Skeletal muscle tissue (tissue), 4 donors: Measurements from ENCODE around the gene FNDC3B. TPM values are rescaled to one million over a fixed set of nuclear protein-coding genes. Genes with fewer than 3 reads are reported as not detected.
"Not testable (repeated sequence)": the region's sequence is repeated elsewhere in the genome, so short reads cannot be mapped to it uniquely, and the experiment has no call there.

Source experiments
- H3K27ac ChIP-seq: one replicate; pipeline ENCODE4 v1.7.0; 2013; ENCODE audit warnings: mild to moderate bottlenecking, low read depth, low read length, inconsistent platforms
- H3K27me3 ChIP-seq, 3 donors: one replicate each; pipeline ENCODE4 v1.7.0; 2013; ENCODE audit warnings: low read length in 3 of 3; ENCODE audit not compliant: control insufficient read depth in 3 of 3, insufficient read depth in 3 of 3
- H3K36me3 ChIP-seq, 3 donors: one replicate each; pipeline ENCODE4 v1.7.0; 2013; ENCODE audit warnings: low read length in 3 of 3; ENCODE audit not compliant: control insufficient read depth in 3 of 3, insufficient read depth in 3 of 3
- H3K4me1 ChIP-seq, 3 donors: one replicate each; pipeline ENCODE4 v1.7.0; 2013; ENCODE audit warnings: low read length in 3 of 3, mild to moderate bottlenecking in 3 of 3; ENCODE audit not compliant: control insufficient read depth in 3 of 3, insufficient read depth in 3 of 3
- H3K4me3 ChIP-seq, 3 donors: one replicate each; pipeline ENCODE4 v1.7.0; 2013; ENCODE audit warnings: low read length in 3 of 3
- H3K9ac ChIP-seq, 3 donors: one replicate each; pipeline ENCODE4 v1.7.0; 2013; ENCODE audit warnings: low read length in 3 of 3, mild to moderate bottlenecking in 3 of 3, moderate library complexity in 2 of 3, low read depth in 1 of 3
- H3K9me3 ChIP-seq, 3 donors: one replicate each; pipeline ENCODE4 v1.7.0; 2013; ENCODE audit warnings: low read length in 3 of 3; ENCODE audit not compliant: control insufficient read depth in 3 of 3
- total RNA-seq: library from RNA; depleted of rRNA; stranded (reverse); fragments of >200 nt; gene quantifications from one replicate; pipeline ENCODE4 v1.2.3, GENCODE V29; 2014
- donor health status: Osteomylitis.

Gene FNDC3B
- total RNA-seq, 1 donor from 2014 or later: 140 TPM

DNA sequence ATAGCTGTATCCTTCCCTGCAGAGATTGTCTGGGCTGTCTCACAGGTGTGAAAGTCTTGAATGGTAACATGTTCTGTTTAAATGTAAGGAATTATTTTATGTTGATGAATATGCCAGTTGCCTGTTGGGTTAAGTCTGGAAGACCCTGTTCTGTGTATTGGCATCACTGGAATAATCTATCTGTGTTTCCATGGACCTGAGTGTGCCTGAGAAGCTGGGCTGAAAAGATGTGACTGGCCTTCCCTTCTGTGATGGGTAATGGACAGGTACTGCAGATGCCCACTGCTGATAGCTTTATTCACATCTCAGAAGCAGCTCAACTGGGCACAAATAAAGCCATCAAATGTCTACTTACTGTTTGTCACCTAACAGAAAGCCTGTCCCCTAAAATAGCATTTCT is 196.3 kb downstream of the FNDC3B start:
- Histone ChIP-seq H3K27me3 (no peaks in the 10 kb centered on the region), H3K27ac (no peak overlapping the region), H3K36me3 (peaks cover 0 to 3% (median 1%) of the 10 kb centered on the region in 3 donors), H3K4me3 (no peak overlapping the region), H3K9me3 (no peaks in the 10 kb centered on the region), H3K9ac (no peak overlapping the region), H3K4me1 (peaks cover 3 to 4% (median 4%) of the 10 kb centered on the region in 3 donors)

DNA sequence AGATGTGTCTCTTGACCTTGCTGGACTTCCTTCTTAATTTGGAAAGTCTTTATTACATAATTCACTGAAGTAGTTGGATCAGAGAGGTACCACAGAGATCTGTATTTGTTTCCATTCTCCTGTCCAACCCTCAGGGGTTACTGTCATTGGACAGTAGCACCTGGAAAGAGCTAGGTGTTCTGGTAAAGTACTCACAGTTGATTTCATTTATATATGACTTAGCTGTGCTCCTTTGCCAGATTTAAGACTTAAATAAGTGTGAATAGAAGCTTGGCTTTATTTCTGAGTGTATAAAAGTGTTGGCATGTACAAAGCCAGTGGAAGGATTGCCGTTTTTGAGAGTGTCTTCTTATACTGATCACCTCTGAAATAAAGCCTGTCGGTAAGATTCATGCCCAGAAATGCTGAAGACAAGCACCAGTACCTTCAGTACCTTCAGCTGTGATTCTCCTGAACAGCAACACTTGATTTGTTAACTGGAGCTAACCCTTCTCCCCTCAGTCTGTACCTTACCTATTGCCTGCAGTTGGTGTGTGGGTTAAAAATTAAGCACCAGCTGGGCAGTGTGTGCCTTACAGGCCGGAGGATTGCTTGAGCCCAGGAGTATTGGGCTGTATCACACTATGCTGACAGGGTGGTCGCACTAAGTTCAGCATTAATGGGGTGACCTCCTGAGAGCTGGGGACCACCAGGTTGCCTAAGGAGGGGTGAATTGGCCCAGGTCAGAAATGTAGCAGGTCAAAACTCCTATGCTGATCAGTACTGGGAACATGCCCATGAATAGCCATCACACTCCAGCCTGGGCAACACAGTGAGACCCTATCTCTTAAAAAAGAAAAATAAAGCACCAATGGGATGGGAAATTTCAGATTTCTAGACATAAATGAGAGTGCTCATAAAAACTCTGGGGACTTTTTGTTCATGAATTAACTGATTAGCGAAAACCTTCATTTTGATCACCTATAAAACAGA is 197.7 kb downstream of the FNDC3B start:
- H3K9me3 ChIP-seq: no peaks in the 10 kb centered on the region
- no peak overlapping the region for H3K9ac ChIP-seq
- peaks cover 0 to 2% (median 0%) of the 10 kb centered on the region in 3 donors for H3K36me3 ChIP-seq
- H3K27me3 ChIP-seq: no peaks in the 10 kb centered on the region
- H3K27ac ChIP-seq: no peak overlapping the region
- no peak overlapping the region for H3K4me3 ChIP-seq
- peaks cover 3 to 4% (median 4%) of the 10 kb centered on the region in 3 donors for H3K4me1 ChIP-seq

DNA sequence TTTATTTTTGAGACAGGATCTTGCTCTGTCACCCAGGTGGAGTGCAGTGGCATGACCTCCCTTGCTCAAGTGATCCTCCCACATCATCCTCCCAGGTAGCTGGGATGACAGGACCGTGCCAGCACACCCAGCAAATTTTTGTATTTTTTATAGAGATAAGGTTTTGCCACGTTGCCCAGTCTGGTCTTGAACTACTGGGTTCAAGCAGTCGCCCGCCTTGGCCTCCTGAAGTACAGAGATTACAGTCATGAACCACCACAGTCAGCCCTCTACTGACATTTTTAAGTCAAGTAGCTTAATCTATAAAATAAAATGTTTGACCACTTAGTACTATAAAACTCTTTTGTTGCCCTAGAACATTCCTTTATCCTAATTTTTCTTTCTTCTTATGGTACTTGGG is 198.8 kb downstream of the FNDC3B start:
- Histone ChIP-seq H3K9ac (no peak overlapping the region), H3K4me3 (no peak overlapping the region), H3K9me3 (no peaks in the 10 kb centered on the region), H3K27me3 (no peaks in the 10 kb centered on the region), H3K4me1 (peaks cover 3 to 4% (median 4%) of the 10 kb centered on the region in 3 donors), H3K27ac (no peak overlapping the region), H3K36me3 (peaks cover 0 to 2% (median 0%) of the 10 kb centered on the region in 3 donors)

DNA sequence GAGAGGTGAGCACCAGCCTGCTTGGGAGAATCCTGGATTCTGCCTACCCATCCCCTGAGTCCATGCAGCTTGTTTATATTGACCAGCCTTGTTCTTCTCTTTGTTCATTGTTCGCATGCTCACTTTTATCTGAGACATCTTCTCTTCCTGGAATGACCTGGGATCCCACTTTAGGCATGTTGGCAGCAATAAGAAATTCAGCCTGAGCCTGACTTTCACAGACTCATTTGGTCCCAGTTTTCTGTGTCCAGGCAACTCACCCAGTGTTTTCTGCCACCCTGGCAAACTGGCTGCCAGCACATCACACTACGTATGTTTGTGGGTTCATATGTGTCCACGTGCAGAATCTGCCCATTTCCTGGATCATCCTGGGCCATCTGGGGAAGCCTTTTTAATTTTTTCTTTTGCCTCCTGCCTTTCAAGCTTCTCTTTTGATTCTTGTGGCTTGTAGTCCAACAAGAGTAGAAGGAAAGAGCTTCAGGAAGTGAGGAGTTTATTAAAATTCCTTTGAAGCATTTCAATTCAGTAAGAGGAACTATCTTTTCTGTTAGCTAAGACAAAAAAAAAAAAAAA is 199.9 kb downstream of the FNDC3B start:
- H3K4me1 ChIP-seq: peaks cover 0 to 4% (median 4%) of the 10 kb centered on the region in 3 donors
- H3K36me3 ChIP-seq: peaks cover 0 to 2% (median 0%) of the 10 kb centered on the region in 3 donors
- H3K9ac ChIP-seq: no peak overlapping the region
- H3K9me3 ChIP-seq: no peaks in the 10 kb centered on the region
- H3K27ac ChIP-seq: no peak overlapping the region
- H3K27me3 ChIP-seq: no peaks in the 10 kb centered on the region
- H3K4me3 ChIP-seq: no peak overlapping the region

DNA sequence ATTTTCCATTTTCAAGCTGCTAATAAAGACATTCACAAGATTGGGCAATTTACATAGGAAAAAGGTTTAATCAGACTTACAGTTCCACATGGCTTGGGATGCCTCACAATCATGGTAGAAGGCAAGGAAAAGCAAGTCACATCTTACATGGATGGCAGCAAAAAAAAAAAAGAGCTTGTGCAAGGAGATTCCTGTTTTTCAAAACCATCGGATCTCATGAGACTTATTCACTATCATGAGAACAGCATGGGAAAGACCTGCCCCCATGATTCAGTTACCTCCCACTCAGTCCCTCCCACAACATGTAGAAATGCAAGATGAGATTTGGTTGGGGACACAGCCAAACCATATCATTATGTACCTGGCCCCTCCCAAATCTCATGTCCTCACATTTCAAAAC is 202.0 kb downstream of the FNDC3B start:
- no peak overlapping the region for H3K27ac ChIP-seq
- H3K4me1 ChIP-seq: peaks cover 4 to 9% (median 5%) of the 10 kb centered on the region in 3 donors
- no peaks in the 10 kb centered on the region for H3K9me3 ChIP-seq
- no peak overlapping the region for H3K4me3 ChIP-seq
- H3K36me3 ChIP-seq: peaks cover 0 to 2% (median 0%) of the 10 kb centered on the region in 3 donors
- H3K9ac ChIP-seq: no peak overlapping the region
- H3K27me3 ChIP-seq: no peaks in the 10 kb centered on the region

DNA sequence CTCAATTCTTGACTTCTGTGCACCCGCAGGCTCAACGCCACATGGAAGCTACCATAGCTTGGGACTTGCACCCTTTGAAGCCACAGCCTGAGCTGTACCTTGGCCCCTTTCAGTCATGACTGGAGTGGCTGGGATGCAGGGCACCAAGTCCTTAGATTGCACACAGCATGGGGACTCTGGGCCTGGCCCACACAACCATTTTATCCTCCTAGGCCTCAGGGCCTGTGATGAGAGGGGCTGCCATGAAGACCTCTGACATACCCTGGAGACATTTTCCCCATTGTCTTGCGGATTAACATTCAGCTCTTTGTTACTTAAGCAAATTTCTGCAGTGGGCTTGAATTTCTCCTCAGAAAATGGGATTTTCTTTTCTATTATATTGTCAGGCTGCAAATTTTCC is 203.1 kb downstream of the FNDC3B start:
- not testable (repeated sequence) for H3K4me3 ChIP-seq, H3K9ac ChIP-seq, H3K9me3 ChIP-seq, H3K36me3 ChIP-seq, H3K27me3 ChIP-seq, H3K4me1 ChIP-seq, H3K27ac ChIP-seq

DNA sequence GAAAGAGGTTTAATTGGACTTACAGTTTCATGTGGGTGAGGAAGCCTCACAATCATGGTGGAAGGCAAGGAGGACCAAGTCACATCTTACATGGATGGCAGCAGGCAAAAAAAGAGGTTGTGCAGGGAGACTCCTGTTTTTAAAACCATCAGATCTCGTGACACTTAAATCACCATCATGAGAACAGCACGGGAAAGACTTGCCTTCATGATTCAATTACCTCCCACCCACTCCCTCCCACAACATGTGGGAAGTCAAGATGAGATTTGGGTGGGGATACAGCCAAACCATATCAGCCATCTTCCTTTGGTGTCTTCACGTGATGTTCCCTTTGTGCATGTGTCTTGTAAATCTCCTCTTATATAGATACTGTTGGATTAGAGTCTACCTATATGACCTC is 204.0 kb downstream of the FNDC3B start:
- H3K27ac ChIP-seq, H3K4me1 ChIP-seq, H3K9me3 ChIP-seq, H3K9ac ChIP-seq, H3K27me3 ChIP-seq, H3K36me3 ChIP-seq, H3K4me3 ChIP-seq: not testable (repeated sequence)

DNA sequence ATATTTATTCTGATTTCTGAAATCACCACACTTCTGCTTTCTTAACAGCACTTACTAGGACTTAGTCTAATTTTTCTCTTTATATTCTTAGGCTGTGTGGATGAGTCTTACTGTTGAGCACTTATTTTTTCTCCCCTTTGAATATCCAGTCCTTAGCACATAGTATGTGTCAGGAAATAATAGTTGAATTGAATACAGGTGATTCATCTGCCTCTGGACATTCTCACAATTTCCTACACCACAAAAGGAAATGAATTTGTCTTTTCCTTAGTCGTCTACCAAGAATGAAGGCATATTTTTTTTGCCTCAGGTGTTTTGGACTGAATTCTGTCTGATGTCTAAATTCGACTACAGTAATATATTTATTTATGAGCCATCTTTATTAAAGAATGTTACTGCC is 204.6 kb downstream of the FNDC3B start:
- peaks cover 7 to 8% (median 7%) of the 10 kb centered on the region in 3 donors for H3K4me1 ChIP-seq
- no peaks in the 10 kb centered on the region for H3K9me3 ChIP-seq
- H3K27ac ChIP-seq: no peak overlapping the region
- no peaks in the 10 kb centered on the region for H3K27me3 ChIP-seq
- peaks cover 0 to 7% (median 2%) of the 10 kb centered on the region in 3 donors for H3K36me3 ChIP-seq
- H3K4me3 ChIP-seq: no peak overlapping the region
- H3K9ac ChIP-seq: no peak overlapping the region

DNA sequence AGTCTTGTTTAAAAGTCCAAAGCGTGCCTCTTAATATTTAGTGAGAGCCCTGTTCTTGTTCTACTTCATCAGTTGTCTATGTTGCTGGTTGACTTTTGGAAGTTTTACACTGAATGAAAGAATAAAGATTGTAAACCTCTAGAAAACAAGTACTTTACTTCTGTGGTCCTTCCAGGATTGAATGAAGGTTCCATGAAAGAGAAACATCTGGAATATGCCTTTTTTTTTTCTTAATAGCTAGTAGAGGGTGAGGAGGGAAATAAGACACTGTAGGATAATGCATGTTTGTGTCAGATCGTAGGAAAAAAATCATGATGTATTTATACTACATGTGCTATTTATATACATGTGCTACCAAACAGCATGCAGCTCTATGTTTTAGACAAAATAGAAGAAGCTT is 205.9 kb downstream of the FNDC3B start:
- H3K4me3 ChIP-seq: no peak overlapping the region
- peaks cover 0 to 7% (median 2%) of the 10 kb centered on the region in 3 donors for H3K36me3 ChIP-seq
- peaks cover 4 to 7% (median 7%) of the 10 kb centered on the region in 3 donors for H3K4me1 ChIP-seq
- H3K27ac ChIP-seq: no peak overlapping the region
- no peak overlapping the region for H3K9ac ChIP-seq
- H3K9me3 ChIP-seq: no peaks in the 10 kb centered on the region
- H3K27me3 ChIP-seq: no peaks in the 10 kb centered on the region
